ENCODE measurements around the gene LPAR1. TPM values are rescaled to one million over a fixed set of nuclear protein-coding genes. Genes with fewer than 3 reads are reported as not detected.
A peak's percentile ranks its signal among the peaks of the same experiment; 100 is the strongest.

Gene LPAR1
- polyA plus RNA-seq, 3 donors: 15.1 to 18.1 (median 17.5) TPM

DNA sequence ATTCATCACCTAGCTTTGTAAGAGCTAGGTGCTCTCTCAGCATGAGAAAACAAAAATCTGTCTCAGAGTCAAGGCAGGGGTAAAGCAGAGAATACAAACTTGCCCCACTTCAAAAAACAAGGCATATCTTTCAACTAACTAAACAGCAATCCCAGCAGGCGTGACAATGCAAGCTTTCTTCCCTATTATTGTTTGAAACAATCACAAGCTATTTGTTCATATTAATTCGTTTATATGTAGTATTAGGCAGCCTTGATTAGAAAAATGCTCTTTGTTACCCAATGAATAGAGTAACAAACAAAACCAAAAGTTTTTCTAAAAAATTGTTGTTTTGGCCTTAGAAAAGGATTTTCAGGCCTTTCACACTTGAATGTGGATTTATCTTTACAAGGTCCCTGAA, 71.1 kb downstream of the LPAR1 start:
- H3K4me1 Mint-ChIP-seq: no peaks in the 10 kb centered on the region
- Histone ChIP-seq H3K79me2 (ENCODE audit: insufficient read depth, low read length) (no peaks in the 10 kb centered on the region), H3K27me3 (ENCODE audit: control insufficient read depth in 2 of 2, insufficient read depth in 2 of 2, low read length in 2 of 2) (peaks cover 5 to 12% of the 10 kb centered on the region in 2 donors), H3K27ac (ENCODE audit: low read depth in 1 of 2, low read length in 2 of 2) (no peak overlapping the region), H3K36me3 (replicated peaks in 1 of 2; ENCODE audit: control insufficient read depth in 1 of 2, insufficient read depth in 2 of 2, low read length in 2 of 2) (peaks cover 0 to 62% of the 10 kb centered on the region in 2 donors), H2AFZ (ENCODE audit: insufficient read depth, low read depth, low read length, poor library complexity, severe bottlenecking) (no peak overlapping the region), H3K4me3 (replicated peaks in 1 of 3; ENCODE audit: low read depth in 2 of 3, low read length in 3 of 3) (no peak overlapping the region), H4K20me1 (ENCODE audit: insufficient read depth, low read length) (peaks cover 93% of the 10 kb centered on the region), H3K4me2 (replicated peaks; ENCODE audit: extremely low read depth, low read length, poor library complexity, severe bottlenecking) (no peak overlapping the region), H3K4me1 (ENCODE audit: control insufficient read depth in 1 of 2, insufficient read depth in 2 of 2, low read length in 2 of 2) (no peaks in the 10 kb centered on the region), H3K9ac (ENCODE audit: insufficient read depth, low read length, poor library complexity, severe bottlenecking) (no peak overlapping the region), H3K9me3 (replicated peaks in 1 of 2; ENCODE audit: control insufficient read depth in 1 of 2, insufficient read depth in 1 of 2, low read length in 2 of 2) (peaks cover 0 to under 1% of the 10 kb centered on the region in 2 donors)
- H3K36me3 Mint-ChIP-seq: peaks cover 67 to 89% of the 10 kb centered on the region in 2 donors
- H3K4me3 Mint-ChIP-seq: no peak overlapping the region
- peaks cover 3 to 9% (median 7%) of the 10 kb centered on the region in 7 donors for H3K9me3 Mint-ChIP-seq
- intact Hi-C loops (cut with micrococcal nuclease): no loop called here
- no peak for DNase-seq
- peaks cover 3 to 30% (median 8%) of the 10 kb centered on the region in 3 donors for H3K27me3 Mint-ChIP-seq (ENCODE audit: low read depth in 3 of 3)
- TF ChIP-seq, protein P1, sequence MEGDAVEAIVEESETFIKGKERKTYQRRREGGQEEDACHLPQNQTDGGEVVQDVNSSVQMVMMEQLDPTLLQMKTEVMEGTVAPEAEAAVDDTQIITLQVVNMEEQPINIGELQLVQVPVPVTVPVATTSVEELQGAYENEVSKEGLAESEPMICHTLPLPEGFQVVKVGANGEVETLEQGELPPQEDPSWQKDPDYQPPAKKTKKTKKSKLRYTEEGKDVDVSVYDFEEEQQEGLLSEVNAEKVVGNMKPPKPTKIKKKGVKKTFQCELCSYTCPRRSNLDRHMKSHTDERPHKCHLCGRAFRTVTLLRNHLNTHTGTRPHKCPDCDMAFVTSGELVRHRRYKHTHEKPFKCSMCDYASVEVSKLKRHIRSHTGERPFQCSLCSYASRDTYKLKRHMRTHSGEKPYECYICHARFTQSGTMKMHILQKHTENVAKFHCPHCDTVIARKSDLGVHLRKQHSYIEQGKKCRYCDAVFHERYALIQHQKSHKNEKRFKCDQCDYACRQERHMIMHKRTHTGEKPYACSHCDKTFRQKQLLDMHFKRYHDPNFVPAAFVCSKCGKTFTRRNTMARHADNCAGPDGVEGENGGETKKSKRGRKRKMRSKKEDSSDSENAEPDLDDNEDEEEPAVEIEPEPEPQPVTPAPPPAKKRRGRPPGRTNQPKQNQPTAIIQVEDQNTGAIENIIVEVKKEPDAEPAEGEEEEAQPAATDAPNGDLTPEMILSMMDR (IDR thresholded peaks at IDR 0.05): no peak
- no peak overlapping the region for H3K27ac Mint-ChIP-seq
- WGBS (ENCODE audit: insufficient coverage): no CpG with 5 or more reads among the region's 2 CpGs

DNA sequence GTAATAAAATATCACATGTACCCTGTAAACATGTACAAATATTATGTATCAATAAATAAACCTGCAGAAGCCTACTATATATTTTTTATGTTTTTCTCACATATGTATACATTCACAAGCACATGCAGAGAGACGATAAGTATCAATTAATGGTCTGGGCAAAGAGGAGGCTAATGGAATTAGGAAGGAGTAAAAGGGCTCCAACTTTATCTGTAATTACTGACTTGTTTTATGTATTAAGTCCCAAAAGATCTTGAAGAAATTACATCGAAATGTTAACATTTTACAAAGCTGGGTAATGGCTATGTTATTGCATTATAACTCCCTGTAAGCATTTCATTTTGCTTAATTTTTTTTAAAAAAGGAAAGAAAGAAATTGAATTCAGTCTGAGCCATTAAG, 78.0 kb downstream of the LPAR1 start:
- Mint-ChIP-seq H3K27ac (no peak overlapping the region), H3K4me1 (peaks cover 6% of the 10 kb centered on the region), H3K9me3 (peaks cover 13 to 31% (median 21%) of the 10 kb centered on the region in 7 donors), H3K4me3 (peak overlapping the region in 1 of 2 donors; percentile 36), H3K27me3 (ENCODE audit: low read depth in 3 of 3) (peaks cover 48 to 76% (median 50%) of the 10 kb centered on the region in 3 donors), H3K36me3 (peaks cover 52 to 71% of the 10 kb centered on the region in 2 donors)
- intact Hi-C loops (cut with micrococcal nuclease): no loop called here
- no peak overlapping the region for H3K27ac ChIP-seq (ENCODE audit: low read depth in 1 of 2, low read length in 2 of 2)
- peaks cover 0 to under 1% of the 10 kb centered on the region in 2 donors for H3K4me1 ChIP-seq (ENCODE audit: control insufficient read depth in 1 of 2, insufficient read depth in 2 of 2, low read length in 2 of 2)
- peaks cover 33 to 68% of the 10 kb centered on the region in 2 donors for H3K27me3 ChIP-seq (ENCODE audit: control insufficient read depth in 2 of 2, insufficient read depth in 2 of 2, low read length in 2 of 2)
- H3K4me3 ChIP-seq (replicated peaks in 1 of 3; ENCODE audit: low read depth in 2 of 3, low read length in 3 of 3): no peak overlapping the region
- H4K20me1 ChIP-seq (ENCODE audit: insufficient read depth, low read length): peaks cover 97% of the 10 kb centered on the region
- TF ChIP-seq, protein P1 (IDR thresholded peaks at IDR 0.05): no peak
- DNase-seq: no peak
- H3K9me3 ChIP-seq (replicated peaks in 1 of 2; ENCODE audit: control insufficient read depth in 1 of 2, insufficient read depth in 1 of 2, low read length in 2 of 2): peaks cover 3 to 30% of the 10 kb centered on the region in 2 donors
- H2AFZ ChIP-seq (ENCODE audit: insufficient read depth, low read depth, low read length, poor library complexity, severe bottlenecking): no peak overlapping the region
- peaks cover 0 to 19% of the 10 kb centered on the region in 2 donors for H3K36me3 ChIP-seq (replicated peaks in 1 of 2; ENCODE audit: control insufficient read depth in 1 of 2, insufficient read depth in 2 of 2, low read length in 2 of 2)
- H3K9ac ChIP-seq (ENCODE audit: insufficient read depth, low read length, poor library complexity, severe bottlenecking): no peak overlapping the region
- no peaks in the 10 kb centered on the region for H3K79me2 ChIP-seq (ENCODE audit: insufficient read depth, low read length)
- no peak overlapping the region for H3K4me2 ChIP-seq (replicated peaks; ENCODE audit: extremely low read depth, low read length, poor library complexity, severe bottlenecking)
- no CpG with 5 or more reads among the region's 2 CpGs for WGBS (ENCODE audit: insufficient coverage)
